Stimulated activated CD8-positive, alpha-beta memory T cell treated with anti-CD3 and anti-CD28 coated beads, Interleukin-7, amount 100 ng/mL, for 1 hour (primary cell): ENCODE results near the gene ACACA.

Experiments
- DNase-seq, 2 donors: peaks; one replicate each; pipeline ENCODE4 v3.0.0-alpha.2; 2020; ENCODE audit warnings: low read depth in 2 of 2

The ACACA gene

DNA sequence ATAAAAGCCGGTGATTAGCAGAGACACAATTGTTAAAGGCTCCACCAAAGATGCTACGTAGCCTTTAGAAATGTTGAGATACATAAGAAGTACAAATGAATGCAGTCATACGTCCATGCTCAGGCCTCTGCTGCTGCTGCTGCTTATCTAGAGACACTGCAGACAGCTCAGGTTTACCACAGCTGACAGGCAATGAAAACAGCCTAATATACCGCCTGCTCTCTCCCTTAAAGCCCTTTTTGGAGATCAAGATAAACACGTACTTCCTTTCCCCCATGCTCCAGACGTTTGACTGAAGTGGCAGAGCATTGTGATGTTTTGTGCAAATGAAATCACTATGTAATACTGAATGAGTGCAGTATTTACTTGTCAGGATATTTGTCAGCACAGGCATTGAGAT, 272.6 kb downstream of the ACACA start:
- DNase-seq, result no peak

DNA sequence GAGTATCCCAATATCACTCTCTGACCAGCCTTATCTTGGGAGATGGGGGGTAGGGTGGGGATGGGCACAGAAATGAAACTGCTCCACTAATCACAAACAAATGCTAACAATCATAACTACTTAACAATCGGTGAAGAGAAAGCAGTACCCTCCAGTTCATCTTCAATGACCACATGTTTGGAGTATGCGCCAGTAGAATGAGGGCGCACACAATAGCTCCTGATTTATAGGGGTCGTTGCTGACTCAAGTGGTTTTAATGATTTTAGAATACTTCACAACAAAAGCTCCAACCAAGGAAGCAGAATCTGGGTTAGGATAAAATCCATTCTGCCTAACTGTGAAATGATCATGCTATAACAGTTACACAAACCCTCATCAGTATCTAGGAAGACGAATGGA, 273.5 kb downstream of the ACACA start:
- no peak for DNase-seq

GRCh38 chr17:37131669-37132611, 274.7 kb downstream of the ACACA start:
- no peak for DNase-seq

DNA sequence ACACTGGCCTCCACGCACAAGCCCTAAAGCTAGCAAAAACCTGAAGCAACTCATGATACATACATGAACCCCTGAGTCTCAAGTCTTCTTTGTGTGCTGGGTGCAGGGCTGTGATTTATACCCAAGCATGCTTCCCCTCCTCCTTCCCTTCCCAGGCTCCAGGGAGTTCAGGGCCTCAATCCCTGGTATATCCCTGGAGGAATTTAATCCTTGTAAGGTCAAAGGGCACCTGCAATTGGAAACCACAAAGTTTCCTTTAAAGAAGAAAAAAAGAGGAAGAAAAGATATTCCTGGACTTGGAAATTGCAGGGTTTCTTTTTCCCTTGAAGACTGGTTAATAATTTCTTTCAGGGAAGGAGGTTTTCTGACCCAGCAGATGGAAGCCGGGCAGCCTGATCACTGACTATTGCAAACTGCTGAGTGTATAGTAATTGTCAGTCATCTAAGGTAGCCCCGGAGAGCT, 275.6 kb downstream of the ACACA start:
- no peak for DNase-seq

GRCh38 chr17:37124821-37125173, 281.8 kb downstream of the ACACA start:
- DNase-seq, result no peak

- no peak for DNase-seq
These were observed 282.5 kb downstream of the ACACA start for GRCh38 chr17:37123941-37124820.

GRCh38 chr17:37123386-37123785, 283.2 kb downstream of the ACACA start:
- DNase-seq, result no peak

GRCh38 chr17:37121616-37122015, 285.0 kb downstream of the ACACA start:
- DNase-seq, result no peak

DNA sequence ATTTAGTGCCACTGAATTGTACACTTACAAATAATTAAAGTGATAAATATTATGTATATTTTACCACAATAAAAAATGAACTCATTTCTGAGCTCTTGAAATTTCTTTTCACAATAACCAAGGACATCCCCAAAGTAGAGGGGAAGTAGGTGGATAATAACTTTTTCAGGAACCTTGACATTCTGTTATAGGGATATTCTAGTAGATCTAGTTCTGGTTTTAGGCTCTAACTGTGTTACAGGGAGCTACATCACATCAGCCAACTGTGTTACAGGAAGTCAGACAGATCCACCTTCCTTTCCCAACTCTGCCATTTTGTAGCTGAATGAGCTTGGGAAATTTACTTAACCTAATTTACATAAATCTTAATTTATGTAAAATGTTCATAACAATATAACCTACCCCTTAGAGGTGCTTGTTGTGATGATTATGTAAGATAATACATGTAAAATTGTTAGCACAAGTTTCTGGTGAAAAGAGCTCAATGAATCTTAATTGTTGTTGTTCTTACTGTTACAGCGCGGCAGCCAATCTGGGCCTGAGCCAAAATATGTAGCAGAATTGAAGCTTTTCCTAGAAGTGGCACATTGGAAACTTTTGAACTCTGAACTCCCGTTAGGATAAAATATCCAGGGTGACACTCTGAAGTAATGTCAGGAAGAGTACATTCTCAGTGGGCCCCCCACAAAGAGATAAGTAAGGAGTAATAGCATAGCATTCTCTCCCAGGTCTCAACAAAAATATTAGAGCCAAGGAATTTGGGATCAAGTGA, 288.1 kb downstream of the ACACA start:
- DNase-seq, result no peak

- DNase-seq, result no peak
These were observed 289.1 kb downstream of the ACACA start for GRCh38 chr17:37117373-37118142.

- DNase-seq, result no peak
These were observed 289.9 kb downstream of the ACACA start for GRCh38 chr17:37116671-37117185.

DNA sequence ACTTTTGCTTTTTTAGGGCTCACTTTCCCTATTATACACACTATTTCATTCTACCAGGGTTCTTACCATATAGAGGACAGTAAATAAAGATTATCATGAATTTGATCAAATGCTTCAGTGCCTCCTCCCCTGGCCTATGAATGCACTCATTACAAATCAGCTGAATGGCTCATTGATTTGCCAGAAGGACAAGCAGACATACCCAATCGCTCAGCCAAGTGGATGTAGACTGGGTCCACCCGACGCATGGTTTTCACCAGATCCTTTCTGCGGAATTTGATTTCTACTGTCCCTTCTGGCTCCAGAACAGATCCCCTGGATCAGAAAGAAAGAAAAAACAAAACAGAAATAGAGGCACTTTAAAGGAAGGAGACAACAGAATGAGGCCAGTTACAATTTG, 295.3 kb downstream of the ACACA start:
- DNase-seq, result no peak

DNA sequence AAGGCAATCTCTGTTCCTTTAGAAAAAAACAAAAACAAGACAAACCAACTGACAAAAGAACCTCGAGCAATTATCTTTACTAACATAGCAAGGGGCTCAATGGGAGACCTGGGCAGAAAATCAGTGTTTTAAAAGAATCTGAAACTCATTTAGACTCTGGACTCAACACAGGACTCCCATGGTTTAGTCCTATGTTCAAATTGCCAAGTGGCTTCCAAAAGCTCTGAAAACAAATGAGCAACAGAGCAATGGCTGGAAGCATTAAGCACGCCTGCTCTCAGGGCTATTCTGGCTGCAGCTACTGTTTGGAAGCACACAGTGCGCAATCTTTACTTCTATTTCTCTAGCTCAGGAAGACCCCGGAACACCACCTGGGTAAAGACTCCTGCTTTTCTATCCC, 295.9 kb downstream of the ACACA start:
- DNase-seq, result no peak

- DNase-seq, result no peak
These were observed 296.6 kb downstream of the ACACA start for GRCh38 chr17:37109731-37110710.

- no peak for DNase-seq
These were observed 297.5 kb downstream of the ACACA start for GRCh38 chr17:37109106-37109505.

DNA sequence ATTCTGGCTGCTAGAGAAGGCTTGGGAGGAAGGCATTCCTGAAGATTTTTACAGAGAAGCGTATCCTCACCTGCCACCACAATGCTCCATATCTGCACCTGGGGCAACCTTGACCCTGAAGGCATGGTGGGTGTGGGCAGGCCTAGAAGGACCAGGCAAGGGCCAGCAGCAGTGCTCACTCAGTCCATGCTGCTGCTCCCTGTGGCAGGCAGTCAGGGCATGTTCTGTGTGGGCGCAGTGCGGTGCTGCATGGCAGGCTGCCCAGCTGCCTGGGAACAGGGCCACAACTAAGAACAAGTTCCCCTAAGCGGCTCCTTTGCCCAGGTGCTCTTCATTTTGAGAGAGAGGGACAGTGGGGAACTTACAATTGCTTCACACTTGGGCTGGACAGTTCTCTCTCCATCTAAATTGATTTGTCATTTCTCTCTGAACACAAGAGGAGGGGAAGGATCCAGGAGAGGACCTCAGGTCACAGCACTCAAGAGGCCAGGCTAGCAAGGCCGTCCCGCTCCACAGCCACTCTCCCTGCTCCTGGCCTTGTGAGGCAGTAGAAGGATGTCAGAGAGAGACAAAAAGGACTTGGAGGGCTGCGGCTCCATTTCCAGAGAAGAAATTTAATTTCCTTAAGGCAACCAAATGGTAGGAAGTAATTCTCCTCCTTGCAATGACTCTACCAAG, 299.1 kb downstream of the ACACA start:
- no peak for DNase-seq

- no peak for DNase-seq
These were observed 300.6 kb downstream of the ACACA start for GRCh38 chr17:37106049-37106448.

GRCh38 chr17:37103231-37103630, 303.4 kb downstream of the ACACA start:
- DNase-seq, result no peak

DNA sequence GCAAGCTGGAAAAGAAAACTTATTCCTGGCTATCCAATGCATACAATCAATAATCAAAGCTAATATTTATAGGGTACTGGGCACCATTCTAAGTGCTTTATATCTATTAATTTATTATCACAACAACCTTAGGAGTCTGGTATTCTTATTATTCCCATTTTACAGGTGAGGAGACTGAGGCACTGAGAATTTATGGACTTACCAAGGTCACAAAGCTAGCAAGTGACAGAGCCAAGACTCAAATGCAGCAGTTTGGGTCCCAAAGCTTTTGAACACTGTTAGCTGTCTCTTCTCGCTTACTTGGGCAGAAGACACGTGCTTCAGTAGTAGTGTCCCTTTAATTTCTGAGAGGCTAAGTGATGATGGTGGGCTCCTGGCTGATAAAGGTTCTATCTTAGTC, 305.3 kb downstream of the ACACA start:
- DNase-seq, result no peak
